Panc1 (cell line): ENCODE measurements around the gene ATP5F1D.

Experiments
- CTCF ChIP-seq: fragments of 450-650 bp; IDR thresholded peaks from 2 replicates; pipeline ENCODE4 v1.5.1; 2017; ENCODE audit warnings: mild to moderate bottlenecking
- POLR2AphosphoS5 ChIP-seq: IDR thresholded peaks from 2 replicates; pipeline ENCODE4 v1.6.1; 2012; ENCODE audit warnings: mild to moderate bottlenecking, low read depth, low read length, moderate library complexity
- REST ChIP-seq, 2 experiments: IDR thresholded peaks; 2 replicates each; pipeline ENCODE4 v1.6.1; 2011 to 2012; ENCODE audit warnings: low read depth in 2 of 2, control low read depth in 1 of 2, low read length in 1 of 2, mild to moderate bottlenecking in 1 of 2, moderate library complexity in 1 of 2; ENCODE audit not compliant: insufficient read depth in 1 of 2

- TF ChIP-seq CTCF (no peak), POLR2AphosphoS5 (no peak), REST (IDR thresholded peaks at IDR 0.05; ENCODE audit: insufficient read depth in 1 of 2, low read depth in 2 of 2, low read length in 1 of 2) (no peak)
Observed at GRCh38 chr19:1226522-1227303, 14.8 kb upstream of the ATP5F1D start.
